ENCODE measurements around the gene PIEZO2.
"Not testable (repeated sequence)": the region's sequence is repeated elsewhere in the genome, so short reads cannot be mapped to it uniquely, and the experiment has no call there.

PIEZO2 gene

GRCh38 chr18:11149441-11150270, at the start of gene PIEZO2:
Gene PIEZO2 (minus strand): TSS chr18:11149569. CDS start chr18:11148588, 981 bp downstream.
- no peaks in the 10 kb centered on the region for H3K9me3 Mint-ChIP-seq
- ATAC-seq (ENCODE audit: low read depth), result no peak
- no peaks in the 10 kb centered on the region for H3K36me3 Mint-ChIP-seq
- no peak within 1 kb of the TSS for H3K27ac Mint-ChIP-seq
- no peaks in the 10 kb centered on the region for H3K4me1 Mint-ChIP-seq
- no peak within 1 kb of the TSS for H3K4me3 Mint-ChIP-seq
- H3K27me3 Mint-ChIP-seq, result peaks cover 16% of the 10 kb centered on the region
- no peak for DNase-seq (ENCODE audit: low spot score in 2 of 2)

GRCh38 chr18:11183637-11184036, 34.3 kb upstream of the PIEZO2 start:
- Mint-ChIP-seq H3K27ac (no peak overlapping the region), H3K4me3 (no peak overlapping the region), H3K27me3 (no peaks in the 10 kb centered on the region), H3K4me1 (no peaks in the 10 kb centered on the region), H3K36me3 (no peaks in the 10 kb centered on the region), H3K9me3 (peaks cover 5% of the 10 kb centered on the region)
- DNase-seq (ENCODE audit: low spot score in 2 of 2) (no peak), ATAC-seq (ENCODE audit: low read depth) (no peak)

- not testable (repeated sequence) for H3K4me1 Mint-ChIP-seq, H3K9me3 Mint-ChIP-seq
Measured at GRCh38 chr18:11181629-11182028, 32.3 kb upstream of the PIEZO2 start.

GRCh38 chr18:11179959-11180519, 30.7 kb upstream of the PIEZO2 start:
- no peaks in the 10 kb centered on the region for H3K36me3 Mint-ChIP-seq
- no peak overlapping the region for H3K27ac Mint-ChIP-seq
- ATAC-seq (ENCODE audit: low read depth) (no peak), DNase-seq (ENCODE audit: low spot score in 2 of 2) (no peak)
- no peaks in the 10 kb centered on the region for H3K27me3 Mint-ChIP-seq
- no peak overlapping the region for H3K4me3 Mint-ChIP-seq
- H3K4me1 Mint-ChIP-seq, result no peaks in the 10 kb centered on the region
- peaks cover 3% of the 10 kb centered on the region for H3K9me3 Mint-ChIP-seq

More at GRCh38 chr18:11181629-11182028, 32.3 kb upstream of the PIEZO2 start:
- not testable (repeated sequence) for DNase-seq (ENCODE audit: low spot score in 2 of 2); ATAC-seq (ENCODE audit: low read depth); H3K4me3 Mint-ChIP-seq; H3K27ac Mint-ChIP-seq; H3K36me3 Mint-ChIP-seq; H3K27me3 Mint-ChIP-seq

- H3K4me1 Mint-ChIP-seq, result no peaks in the 10 kb centered on the region
- no peaks in the 10 kb centered on the region for H3K27me3 Mint-ChIP-seq
- H3K9me3 Mint-ChIP-seq, result peaks cover 3% of the 10 kb centered on the region
- H3K27ac Mint-ChIP-seq, result no peak overlapping the region
- ATAC-seq (ENCODE audit: low read depth) (no peak), DNase-seq (ENCODE audit: low spot score in 2 of 2) (no peak)
- H3K36me3 Mint-ChIP-seq, result no peaks in the 10 kb centered on the region
- H3K4me3 Mint-ChIP-seq, result no peak overlapping the region
Measured at GRCh38 chr18:11178951-11179549, 29.7 kb upstream of the PIEZO2 start.

- H3K27ac Mint-ChIP-seq, result no peak overlapping the region
Measured at GRCh38 chr18:11177382-11177781, 28.0 kb upstream of the PIEZO2 start.

GRCh38 chr18:11176481-11176881, 27.1 kb upstream of the PIEZO2 start:
- H3K27me3 Mint-ChIP-seq, result no peaks in the 10 kb centered on the region
- no peak for ATAC-seq (ENCODE audit: low read depth)

More at GRCh38 chr18:11177382-11177781, 28.0 kb upstream of the PIEZO2 start:
- DNase-seq (ENCODE audit: low spot score in 2 of 2) (no peak), ATAC-seq (ENCODE audit: low read depth) (no peak)
- H3K9me3 Mint-ChIP-seq, result peaks cover 6% of the 10 kb centered on the region
- H3K36me3 Mint-ChIP-seq, result no peaks in the 10 kb centered on the region
- H3K27me3 Mint-ChIP-seq, result no peaks in the 10 kb centered on the region
- H3K4me1 Mint-ChIP-seq, result no peaks in the 10 kb centered on the region
- no peak overlapping the region for H3K4me3 Mint-ChIP-seq

GRCh38 chr18:11175266-11175979, 26.1 kb upstream of the PIEZO2 start:
- Mint-ChIP-seq H3K9me3 (peaks cover 3% of the 10 kb centered on the region), H3K36me3 (no peaks in the 10 kb centered on the region), H3K27ac (no peak overlapping the region), H3K27me3 (no peaks in the 10 kb centered on the region), H3K4me1 (no peaks in the 10 kb centered on the region), H3K4me3 (no peak overlapping the region)
- DNase-seq (ENCODE audit: low spot score in 2 of 2) (no peak), ATAC-seq (ENCODE audit: low read depth) (no peak)

More at GRCh38 chr18:11176481-11176881, 27.1 kb upstream of the PIEZO2 start:
- H3K27ac Mint-ChIP-seq, result no peak overlapping the region
- no peaks in the 10 kb centered on the region for H3K36me3 Mint-ChIP-seq
- no peaks in the 10 kb centered on the region for H3K4me1 Mint-ChIP-seq
- no peak overlapping the region for H3K4me3 Mint-ChIP-seq
- peaks cover 3% of the 10 kb centered on the region for H3K9me3 Mint-ChIP-seq
- DNase-seq (ENCODE audit: low spot score in 2 of 2), result no peak

- not testable (repeated sequence) for H3K9me3 Mint-ChIP-seq; DNase-seq (ENCODE audit: low spot score in 2 of 2); H3K27me3 Mint-ChIP-seq; H3K27ac Mint-ChIP-seq; H3K36me3 Mint-ChIP-seq; H3K4me1 Mint-ChIP-seq; ATAC-seq (ENCODE audit: low read depth); H3K4me3 Mint-ChIP-seq
Measured at GRCh38 chr18:11174179-11174578, 24.8 kb upstream of the PIEZO2 start.

GRCh38 chr18:11167778-11168177, 18.4 kb upstream of the PIEZO2 start:
- Mint-ChIP-seq H3K4me3 (no peak overlapping the region), H3K27ac (no peak overlapping the region), H3K36me3 (no peaks in the 10 kb centered on the region), H3K9me3 (peaks cover 6% of the 10 kb centered on the region), H3K27me3 (peaks cover 2% of the 10 kb centered on the region), H3K4me1 (no peaks in the 10 kb centered on the region)
- DNase-seq (ENCODE audit: low spot score in 2 of 2), result no peak
- ATAC-seq (ENCODE audit: low read depth), result no peak

GRCh38 chr18:11165952-11166351, 16.6 kb upstream of the PIEZO2 start:
- Mint-ChIP-seq H3K27me3 (peaks cover 2% of the 10 kb centered on the region), H3K4me1 (no peaks in the 10 kb centered on the region), H3K27ac (no peak overlapping the region), H3K36me3 (no peaks in the 10 kb centered on the region), H3K4me3 (no peak overlapping the region), H3K9me3 (peaks cover 4% of the 10 kb centered on the region)
- DNase-seq (ENCODE audit: low spot score in 2 of 2), result no peak
- no peak for ATAC-seq (ENCODE audit: low read depth)

GRCh38 chr18:11165138-11165537, 15.8 kb upstream of the PIEZO2 start:
- Mint-ChIP-seq H3K36me3 (no peaks in the 10 kb centered on the region), H3K27ac (no peak overlapping the region), H3K4me3 (no peak overlapping the region), H3K9me3 (peaks cover 4% of the 10 kb centered on the region), H3K27me3 (peaks cover 2% of the 10 kb centered on the region), H3K4me1 (no peaks in the 10 kb centered on the region)
- ATAC-seq (ENCODE audit: low read depth), result no peak
- DNase-seq (ENCODE audit: low spot score in 2 of 2), result no peak

GRCh38 chr18:11163665-11164064, 14.3 kb upstream of the PIEZO2 start:
- no peaks in the 10 kb centered on the region for H3K4me1 Mint-ChIP-seq
- DNase-seq (ENCODE audit: low spot score in 2 of 2) (no peak), ATAC-seq (ENCODE audit: low read depth) (no peak)

GRCh38 chr18:11162889-11163288, 13.5 kb upstream of the PIEZO2 start:
- no peak for DNase-seq (ENCODE audit: low spot score in 2 of 2)
- H3K36me3 Mint-ChIP-seq, result no peaks in the 10 kb centered on the region
- peaks cover 2% of the 10 kb centered on the region for H3K9me3 Mint-ChIP-seq
- no peak for ATAC-seq (ENCODE audit: low read depth)
- peaks cover 2% of the 10 kb centered on the region for H3K27me3 Mint-ChIP-seq
- no peaks in the 10 kb centered on the region for H3K4me1 Mint-ChIP-seq
- H3K4me3 Mint-ChIP-seq, result no peak overlapping the region
- H3K27ac Mint-ChIP-seq, result no peak overlapping the region

More at GRCh38 chr18:11163665-11164064, 14.3 kb upstream of the PIEZO2 start:
- H3K36me3 Mint-ChIP-seq, result no peaks in the 10 kb centered on the region
- H3K9me3 Mint-ChIP-seq, result peaks cover 4% of the 10 kb centered on the region
- H3K4me3 Mint-ChIP-seq, result no peak overlapping the region
- H3K27ac Mint-ChIP-seq, result no peak overlapping the region
- H3K27me3 Mint-ChIP-seq, result peaks cover 2% of the 10 kb centered on the region
